Thymus (tissue), 11 donors: ENCODE data around the gene PKIG. TPM values are rescaled to one million over a fixed set of nuclear protein-coding genes. Genes with fewer than 3 reads are reported as not detected.

Experiments used
- DNase-seq, 9 donors: peaks; one replicate each; pipeline ENCODE4 v3.0.0-alpha.2; 2013; ENCODE audit warnings: low spot score in 9 of 9, low read depth in 6 of 9, missing footprints in 1 of 9
- H3K27ac ChIP-seq, 2 donors: one replicate each; pipeline ENCODE4 v1.5.1; 2013; ENCODE audit warnings: control low read depth in 1 of 2, low read depth in 1 of 2, low read length in 1 of 2, mild to moderate bottlenecking in 1 of 2, moderate library complexity in 1 of 2
- H3K27me3 ChIP-seq, 2 donors: one replicate each; pipeline ENCODE4 v1.5.1; 2013; ENCODE audit warnings: low read length in 1 of 2; ENCODE audit not compliant: control insufficient read depth in 2 of 2, insufficient read depth in 1 of 2
- H3K36me3 ChIP-seq, 2 donors: one replicate each; pipeline ENCODE4 v1.5.1; 2013; ENCODE audit warnings: low read length in 1 of 2, mild to moderate bottlenecking in 1 of 2, moderate library complexity in 1 of 2; ENCODE audit not compliant: control insufficient read depth in 2 of 2, insufficient read depth in 2 of 2
- H3K4me1 ChIP-seq, 2 donors: one replicate each; pipeline ENCODE4 v1.5.1; 2013; ENCODE audit warnings: low read length in 2 of 2; ENCODE audit not compliant: control insufficient read depth in 2 of 2, insufficient read depth in 2 of 2
- H3K4me3 ChIP-seq, 2 donors: one replicate each; pipeline ENCODE4 v1.5.1; 2013; ENCODE audit warnings: low read length in 2 of 2, control low read depth in 1 of 2, mild to moderate bottlenecking in 1 of 2
- H3K9me3 ChIP-seq, 2 donors: one replicate each; pipeline ENCODE4 v1.5.1; 2013; ENCODE audit warnings: low read length in 1 of 2, mild to moderate bottlenecking in 1 of 2; ENCODE audit not compliant: control insufficient read depth in 2 of 2, insufficient read depth in 1 of 2
- WGBS: extraction: QIAGEN DNeasy Blood & Tissue Kit; methylation state at CpG from one replicate; pipeline ENCODE4 v1.1.7; 2013; 5-methylcytosine and 5-hydroxymethylcytosine counted together
- polyA plus RNA-seq: library from polyadenylated mRNA; stranded (reverse); fragments of 200-250 nt; gene quantifications from one replicate; pipeline ENCODE4 v1.2.3, GENCODE V29; 2013
- total RNA-seq: library from RNA; stranded (reverse); fragments of 120-200 nt; gene quantifications from one replicate; pipeline ENCODE4 v1.2.4, GENCODE V29; 2013
- donor health status: healthy.

The PKIG gene
- total and polyA plus RNA-seq, 2 donors = 27.7 to 41.7 TPM

GRCh38 chr20:44576297-44576696 lies 6.1 kb upstream of the PKIG start:
- H3K4me1 ChIP-seq = peaks cover 2 to 20% of the 10 kb centered on the region in 2 donors
- H3K27me3 ChIP-seq = no peaks in the 10 kb centered on the region
- H3K4me3 ChIP-seq = no peak overlapping the region
- H3K27ac ChIP-seq = no peak overlapping the region
- DNase-seq = peak in 1 of 9 donors; percentile 61
- H3K9me3 ChIP-seq = no peaks in the 10 kb centered on the region
- WGBS = 19% methylated on average over 3 of the region's 3 CpGs
- H3K36me3 ChIP-seq = no peaks in the 10 kb centered on the region

GRCh38 chr20:44579313-44580081 lies 2.9 kb upstream of the PKIG start:
- H3K9me3 ChIP-seq = no peaks in the 10 kb centered on the region
- no peak for DNase-seq
- WGBS = 90% methylated on average over 8 of the region's 8 CpGs
- H3K4me1 ChIP-seq = peaks cover 0 to 16% of the 10 kb centered on the region in 2 donors
- H3K4me3 ChIP-seq = no peak overlapping the region
- no peaks in the 10 kb centered on the region for H3K27me3 ChIP-seq
- H3K36me3 ChIP-seq = no peaks in the 10 kb centered on the region
- H3K27ac ChIP-seq = no peak overlapping the region

GRCh38 chr20:44580581-44581268 lies 1.7 kb upstream of the PKIG start:
- Histone ChIP-seq H3K27ac (no peak overlapping the region), H3K27me3 (no peaks in the 10 kb centered on the region), H3K36me3 (no peaks in the 10 kb centered on the region), H3K4me1 (peaks cover 0 to 24% of the 10 kb centered on the region in 2 donors), H3K9me3 (no peaks in the 10 kb centered on the region), H3K4me3 (no peak overlapping the region)
- 97% methylated on average over 9 of the region's 9 CpGs for WGBS
- no peak for DNase-seq

GRCh38 chr20:44581515-44581914 lies 864 bp upstream of the PKIG start:
- Histone ChIP-seq H3K27ac (peak overlapping the region in 1 of 2 donors; percentile 61), H3K27me3 (no peaks in the 10 kb centered on the region), H3K36me3 (no peaks in the 10 kb centered on the region), H3K9me3 (no peaks in the 10 kb centered on the region), H3K4me1 (peaks cover 0 to 24% of the 10 kb centered on the region in 2 donors), H3K4me3 (no peak overlapping the region)
- DNase-seq = no peak
- WGBS = 97% methylated on average over 1 of the region's 1 CpG

GRCh38 chr20:44583157-44583556 lies 778 bp downstream of the PKIG start:
- Histone ChIP-seq H3K27me3 (no peaks in the 10 kb centered on the region), H3K36me3 (no peaks in the 10 kb centered on the region), H3K27ac (peak overlapping the region in 1 of 2 donors; percentile 36), H3K4me1 (peaks cover 0 to 21% of the 10 kb centered on the region in 2 donors), H3K9me3 (no peaks in the 10 kb centered on the region), H3K4me3 (peak overlapping the region in 1 of 2 donors; percentile 2)
- WGBS = 97% methylated on average over 1 of the region's 1 CpG
- DNase-seq = no peak

GRCh38 chr20:44584162-44584561 lies 1.8 kb downstream of the PKIG start:
- WGBS = 93% methylated on average over 4 of the region's 4 CpGs
- no peaks in the 10 kb centered on the region for H3K36me3 ChIP-seq
- no peak for DNase-seq
- no peak overlapping the region for H3K4me3 ChIP-seq
- no peaks in the 10 kb centered on the region for H3K27me3 ChIP-seq
- H3K27ac ChIP-seq = no peak overlapping the region
- H3K9me3 ChIP-seq = no peaks in the 10 kb centered on the region
- H3K4me1 ChIP-seq = peaks cover 0 to 21% of the 10 kb centered on the region in 2 donors

GRCh38 chr20:44585057-44585963 lies 2.9 kb downstream of the PKIG start:
- no peak overlapping the region for H3K4me3 ChIP-seq
- DNase-seq = no peak
- no peaks in the 10 kb centered on the region for H3K36me3 ChIP-seq
- WGBS = 96% methylated on average over 6 of the region's 6 CpGs
- H3K27me3 ChIP-seq = no peaks in the 10 kb centered on the region
- peak overlapping the region in 1 of 2 donors; percentile 14 for H3K27ac ChIP-seq
- no peaks in the 10 kb centered on the region for H3K9me3 ChIP-seq
- H3K4me1 ChIP-seq = peaks cover 0 to 21% of the 10 kb centered on the region in 2 donors

GRCh38 chr20:44586289-44586911 lies 4.0 kb downstream of the PKIG start:
- H3K27me3 ChIP-seq = no peaks in the 10 kb centered on the region
- WGBS = 73% methylated on average over 3 of the region's 3 CpGs
- peaks cover 0 to 5% of the 10 kb centered on the region in 2 donors for H3K36me3 ChIP-seq
- DNase-seq = peak in 1 of 9 donors; percentile 41
- peaks cover 0 to 19% of the 10 kb centered on the region in 2 donors for H3K4me1 ChIP-seq
- no peak overlapping the region for H3K27ac ChIP-seq
- H3K9me3 ChIP-seq = no peaks in the 10 kb centered on the region
- H3K4me3 ChIP-seq = no peak overlapping the region
